Measurements from ENCODE around the gene LBR.
A peak's percentile ranks its signal among the peaks of the same experiment; 100 is the strongest.

The LBR gene

DNA sequence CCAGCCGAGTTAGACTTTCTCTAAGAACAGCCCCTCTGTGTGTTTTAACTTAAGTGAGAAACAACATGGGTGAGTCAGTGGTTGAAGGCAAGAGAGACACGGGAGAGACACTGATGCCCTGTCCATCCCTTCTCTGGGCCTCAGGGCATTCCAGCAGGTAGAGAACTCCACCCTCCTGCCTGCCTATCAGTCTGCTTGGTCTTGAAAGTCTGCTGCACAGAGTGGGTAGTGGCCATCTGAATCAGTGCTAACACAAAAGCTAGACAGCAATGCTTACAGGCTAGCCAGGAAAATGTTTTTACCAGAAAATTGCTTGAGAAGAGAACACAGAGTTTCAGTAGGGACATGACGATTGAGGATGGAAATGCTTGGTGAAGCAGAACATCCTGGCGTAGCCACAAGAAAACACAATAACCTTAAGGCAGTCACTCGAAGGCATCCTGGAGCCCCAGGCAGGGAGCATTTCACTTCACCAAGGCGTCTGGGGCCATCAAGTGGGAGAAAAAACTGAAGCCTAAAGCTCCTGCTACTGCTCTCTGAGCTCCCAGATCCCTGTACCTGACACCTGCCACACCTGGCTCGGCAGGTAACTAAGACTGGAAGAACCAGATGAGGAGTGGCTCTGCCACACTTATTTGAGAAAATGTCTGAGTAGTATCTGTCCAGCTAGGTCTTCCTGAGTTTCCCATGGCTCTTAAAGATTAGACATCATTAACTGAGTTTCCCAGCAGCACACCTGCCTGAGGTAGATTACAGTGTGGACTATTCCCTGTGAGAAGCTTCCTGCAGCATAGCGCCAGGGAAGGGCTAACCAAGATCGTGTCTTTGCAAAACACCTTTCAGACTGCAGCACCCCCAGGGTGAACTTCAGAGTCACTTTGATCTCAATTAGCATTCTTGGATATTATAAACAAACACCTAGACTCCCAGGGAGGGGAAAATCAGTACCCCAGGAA is 18.1 kb upstream of the LBR start:
- DNase-seq (ENCODE audit: low read depth), result no peak

DNA sequence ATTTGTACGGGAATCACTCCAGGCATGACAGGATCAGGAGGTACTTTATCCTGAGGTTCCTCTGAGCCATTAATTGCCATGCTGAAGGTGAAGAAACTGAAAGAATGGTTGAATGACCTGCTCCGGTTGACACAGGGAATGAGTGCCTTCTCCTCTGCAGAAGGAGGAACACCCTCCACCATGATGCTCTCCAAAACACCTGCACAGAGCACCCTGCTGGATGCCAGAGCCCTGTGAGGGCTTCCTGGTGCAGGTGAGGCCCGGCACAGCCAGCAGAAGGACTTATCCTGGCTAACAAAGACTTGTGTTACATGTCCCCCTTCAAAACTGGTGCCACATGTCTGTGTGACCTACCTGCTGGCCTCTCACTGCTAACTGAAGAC is 14.3 kb upstream of the LBR start:
- DNase-seq (ENCODE audit: low read depth), result no peak

DNA sequence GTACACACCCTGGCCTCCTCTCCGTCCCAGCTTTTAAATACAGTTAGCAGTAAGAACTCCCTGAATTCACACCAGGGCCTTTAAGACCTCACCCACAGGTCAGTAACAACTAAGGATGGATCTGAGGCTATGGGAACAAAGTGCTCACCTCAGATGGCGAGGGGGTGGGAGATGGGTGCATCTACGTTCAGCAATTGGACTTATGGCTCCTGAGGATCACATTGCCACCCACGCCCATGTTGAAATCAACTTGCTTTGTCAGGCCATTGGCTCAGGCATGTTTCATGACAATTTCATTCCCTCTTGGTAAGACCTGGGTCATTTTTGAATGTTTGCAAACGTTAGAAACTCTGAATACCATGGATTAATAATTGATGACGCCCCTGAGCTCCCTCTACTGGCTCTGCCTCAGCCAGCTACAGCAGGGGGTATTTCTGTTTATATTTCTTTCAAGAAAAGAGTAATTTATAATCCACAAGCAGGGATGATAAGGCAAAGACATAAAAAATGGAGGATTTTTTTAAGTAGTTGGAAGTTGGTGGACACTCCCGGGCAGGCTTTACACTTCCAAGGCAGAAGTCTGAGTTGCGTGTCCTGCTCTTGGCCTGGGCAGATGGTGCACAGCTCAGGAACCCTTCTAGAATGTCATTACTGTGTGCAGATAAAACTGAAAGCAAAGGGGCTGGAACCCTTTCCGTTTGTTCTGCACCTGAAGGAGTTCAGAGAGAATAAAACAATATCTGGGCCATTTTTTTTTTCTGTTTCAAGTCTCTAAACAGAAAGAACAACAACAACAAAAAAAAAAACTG is 13.7 kb upstream of the LBR start:
- no peak for DNase-seq (ENCODE audit: low read depth)

DNA sequence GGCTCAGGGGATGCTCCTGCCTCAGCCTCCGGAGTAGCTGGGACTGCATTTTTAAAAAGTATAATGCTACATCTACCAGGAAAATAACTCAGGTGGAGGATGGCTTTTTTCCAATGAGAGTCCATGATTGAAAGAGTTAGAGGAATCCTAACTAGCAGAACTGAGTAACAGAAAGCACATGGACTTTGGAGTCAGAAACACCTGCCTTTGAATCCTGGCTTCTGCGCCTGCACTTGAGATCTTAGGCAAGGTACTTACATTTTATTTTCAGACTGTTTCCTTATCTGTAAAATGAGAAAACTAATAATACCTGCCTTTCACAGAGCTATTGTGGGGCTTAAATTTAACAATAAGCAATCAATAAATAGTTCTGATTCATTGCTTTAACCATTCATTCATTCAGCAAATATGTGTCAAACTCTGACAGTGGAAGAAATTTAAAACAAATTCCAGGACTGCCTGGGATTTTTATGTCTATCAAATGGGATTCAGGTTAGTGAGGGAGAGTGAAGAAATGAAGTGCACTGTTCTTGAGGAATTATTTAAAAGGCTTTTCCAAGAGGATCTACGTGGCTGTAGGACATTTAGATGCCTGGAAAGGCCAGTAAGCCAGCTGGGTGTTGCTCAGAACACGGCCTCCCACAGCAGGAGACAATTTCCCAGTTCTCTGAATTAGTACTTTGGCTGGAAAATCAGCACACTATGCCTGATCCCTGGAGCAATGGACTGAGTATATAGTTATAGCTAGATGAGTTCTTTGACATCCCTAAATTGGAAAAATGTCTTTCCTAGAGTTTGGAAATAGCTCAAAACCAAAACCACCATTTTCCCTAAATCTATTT is 12.8 kb upstream of the LBR start:
- no peak for DNase-seq (ENCODE audit: low read depth)

DNA sequence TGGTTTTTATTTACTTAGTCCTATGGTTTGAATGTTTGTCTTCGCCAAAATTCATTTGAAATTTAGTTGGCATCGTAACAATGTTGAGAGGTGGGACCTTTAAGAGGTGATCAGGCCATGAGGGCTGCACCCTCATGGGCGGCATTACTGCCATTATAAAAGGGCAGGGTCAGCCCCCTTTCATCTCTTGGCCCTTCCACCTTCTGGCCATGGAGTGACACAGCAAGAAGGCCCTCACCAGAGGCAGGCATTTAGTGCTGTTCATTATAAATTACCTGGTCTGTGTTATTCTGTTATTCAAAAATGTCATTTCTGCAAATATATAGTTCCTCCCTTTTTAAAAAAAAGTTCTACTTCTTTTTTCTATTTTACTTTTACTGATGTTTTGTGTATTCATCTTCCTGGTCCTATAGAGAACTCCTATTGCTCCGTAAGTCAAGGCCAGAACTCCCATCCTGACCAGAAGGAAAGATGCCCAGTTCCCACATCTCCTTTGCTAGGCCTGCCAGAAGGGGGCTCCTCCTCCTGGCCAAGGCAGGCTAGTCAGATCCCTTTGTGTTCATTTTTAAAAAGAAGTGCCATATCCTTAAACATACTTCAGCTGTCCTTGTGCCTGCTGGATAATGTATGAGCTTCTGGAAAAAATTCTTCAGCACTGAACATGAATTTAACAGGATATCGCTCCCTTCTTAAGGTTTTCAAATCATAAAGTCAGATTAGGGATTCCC is 10.0 kb upstream of the LBR start:
- DNase-seq (ENCODE audit: low read depth), result no peak

DNA sequence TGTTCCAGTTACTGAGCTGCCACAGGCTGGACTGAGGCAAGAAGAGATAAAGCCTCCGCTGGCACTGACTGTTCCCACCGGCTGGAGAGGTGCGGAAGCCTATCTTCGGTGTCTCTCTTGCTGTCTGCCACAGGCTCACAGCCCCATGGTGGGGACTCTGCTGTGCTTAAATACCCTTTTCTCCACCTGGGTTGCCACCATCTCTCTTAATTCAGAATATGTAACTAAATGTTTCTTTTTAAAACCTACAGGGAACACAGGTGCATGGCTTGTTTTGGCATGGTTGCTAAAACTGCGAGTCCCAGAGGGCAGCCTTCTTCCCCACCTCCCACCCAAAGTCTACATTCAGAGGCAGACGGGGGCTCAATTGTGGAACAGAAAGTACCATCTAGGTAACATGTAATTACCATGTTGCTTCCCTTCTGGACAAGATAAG is 8.1 kb upstream of the LBR start:
- no peak for DNase-seq (ENCODE audit: low read depth)

DNA sequence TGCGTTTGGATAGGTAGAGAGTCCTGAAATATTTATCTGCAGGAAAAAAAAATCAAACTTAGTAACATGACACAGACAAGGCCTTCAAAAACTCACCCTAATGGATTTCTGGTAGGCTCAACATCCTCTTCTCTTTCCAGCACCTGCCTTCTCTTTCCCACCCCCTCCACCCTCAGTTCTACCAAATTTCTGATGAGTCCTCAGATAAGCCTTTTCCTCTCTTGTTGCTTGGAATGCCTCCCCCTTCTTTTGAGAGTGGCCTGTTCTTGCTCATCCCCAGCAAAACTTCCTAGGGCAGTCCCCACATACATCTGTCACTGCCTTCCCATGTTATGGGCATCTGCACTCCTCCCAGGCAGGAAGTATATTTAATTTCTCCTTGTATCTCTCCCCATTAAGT is 7.6 kb upstream of the LBR start:
- DNase-seq (ENCODE audit: low read depth), result no peak

DNA sequence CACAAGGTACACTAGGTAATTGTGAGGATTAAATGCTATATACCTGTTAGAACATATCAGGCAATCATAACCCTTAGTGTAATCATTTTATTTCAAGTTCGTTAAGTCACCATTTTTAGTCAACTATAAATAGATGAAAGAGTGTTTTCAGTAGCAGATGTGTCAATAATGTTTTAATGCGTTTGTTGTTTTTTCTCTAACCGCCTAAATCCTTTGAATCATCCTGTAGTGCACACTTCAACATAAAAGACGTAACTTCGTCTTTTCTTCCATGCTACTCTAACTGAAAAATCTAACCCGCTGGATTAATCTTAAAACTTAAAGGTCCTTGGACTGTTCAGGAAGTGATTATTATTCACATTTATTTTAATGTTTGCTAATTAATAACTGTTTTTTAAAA is 7.2 kb upstream of the LBR start:
- DNase-seq (ENCODE audit: low read depth), result no peak

DNA sequence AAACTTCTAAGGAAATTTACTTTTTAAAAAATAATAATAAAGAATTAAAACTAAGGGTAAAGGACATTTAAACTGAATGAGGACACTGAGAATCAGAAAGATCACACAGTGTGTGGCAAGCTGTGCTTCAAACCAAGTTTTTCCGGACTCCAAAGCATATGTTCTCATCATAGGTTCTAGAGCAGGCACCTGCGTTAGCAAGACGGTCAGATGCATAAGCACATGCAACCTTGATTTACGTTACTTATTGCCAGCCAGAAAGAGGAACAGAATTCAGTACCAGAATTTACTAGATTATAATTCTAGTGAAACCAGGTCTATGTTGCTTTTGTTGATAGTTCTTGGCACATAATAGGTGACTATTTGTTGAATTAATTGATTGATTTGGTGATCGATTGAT is 6.2 kb upstream of the LBR start:
- no peak for DNase-seq (ENCODE audit: low read depth)

DNA sequence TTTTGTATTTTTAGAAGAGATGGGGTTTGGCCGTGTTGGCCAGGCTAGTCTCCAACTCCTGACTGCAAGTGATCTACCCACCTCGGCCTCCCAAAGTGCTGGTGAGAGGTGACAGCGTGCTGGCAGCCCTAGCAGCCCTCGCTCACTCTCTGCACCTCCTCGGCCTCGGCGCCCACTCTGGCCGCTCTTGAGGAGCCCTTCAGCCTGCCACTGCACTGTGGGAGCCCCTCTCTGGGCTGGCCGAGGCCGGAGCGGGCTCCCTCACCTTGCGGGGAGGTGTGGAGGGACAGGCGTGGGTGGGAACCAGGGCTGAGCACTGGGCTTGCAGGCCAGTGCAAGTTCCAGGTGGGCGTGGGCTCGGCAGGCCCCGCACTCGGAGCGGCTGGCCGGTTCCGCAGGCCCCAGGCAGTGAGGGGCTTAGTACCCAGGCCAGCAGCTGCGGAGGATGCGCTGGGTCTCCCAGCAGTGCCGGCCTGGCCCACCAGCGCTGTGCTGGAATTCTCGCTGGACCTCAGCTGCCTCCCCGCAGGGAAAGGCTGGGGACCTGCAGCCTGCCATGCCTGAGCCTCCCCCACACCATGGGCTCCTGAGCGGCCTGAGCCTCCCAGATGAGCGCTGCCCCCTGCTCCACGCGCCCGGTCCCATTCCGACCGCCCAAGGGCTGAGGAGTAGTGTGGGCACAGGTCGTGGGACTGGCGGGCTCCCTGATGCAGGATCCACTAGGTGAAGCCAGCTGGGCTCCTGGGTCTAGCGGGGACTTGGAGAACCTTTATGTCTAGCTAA is 3.4 kb upstream of the LBR start:
- DNase-seq (ENCODE audit: low read depth), result no peak

DNA sequence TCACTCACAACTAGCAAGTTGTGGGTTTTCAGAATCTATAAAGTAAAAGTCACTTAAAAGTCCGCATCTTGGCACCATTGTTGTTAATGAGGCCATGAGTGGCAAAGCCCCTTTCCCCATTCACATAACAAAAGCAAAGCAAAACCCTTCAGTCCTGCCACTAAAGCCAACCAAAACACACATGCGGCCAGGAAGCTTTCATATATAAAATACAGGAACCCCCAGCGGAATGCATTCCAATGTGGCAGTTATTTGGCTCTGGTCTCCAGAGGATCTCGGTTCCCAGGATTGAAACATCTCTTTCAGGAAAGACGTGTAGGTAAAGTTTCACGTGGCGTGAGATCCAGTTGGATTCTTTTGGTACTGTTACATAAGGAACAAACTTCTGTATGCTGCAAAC is 2.5 kb upstream of the LBR start:
- DNase-seq (ENCODE audit: low read depth), result no peak

DNA sequence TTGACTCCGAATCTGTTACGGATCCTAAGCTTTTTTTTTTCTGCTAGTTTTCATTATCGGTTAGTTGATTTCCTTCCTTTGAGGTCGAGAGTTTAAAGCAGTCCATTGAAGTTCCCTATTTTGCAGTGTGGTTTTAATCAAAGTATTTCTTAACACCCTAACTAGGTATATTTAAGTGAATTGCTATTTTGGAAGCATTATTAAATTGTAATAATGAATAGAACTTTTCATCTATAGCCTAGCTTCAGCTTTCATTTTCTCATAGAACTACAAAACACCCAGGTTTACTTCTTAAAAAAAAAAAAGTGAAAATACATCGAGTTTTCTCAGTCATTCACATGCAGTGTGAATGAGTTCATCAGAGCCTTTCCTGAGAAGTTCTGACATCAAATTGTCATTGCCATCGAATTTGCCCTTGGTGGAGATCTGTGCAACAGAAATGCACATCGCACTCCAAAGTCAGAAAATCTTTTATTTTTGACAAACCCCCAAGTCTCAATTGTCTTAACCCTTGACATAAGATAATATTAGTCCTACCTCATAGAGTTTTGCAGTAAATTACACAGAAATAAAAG is 1.1 kb upstream of the LBR start:
- DNase-seq (ENCODE audit: low read depth), result no peak

DNA sequence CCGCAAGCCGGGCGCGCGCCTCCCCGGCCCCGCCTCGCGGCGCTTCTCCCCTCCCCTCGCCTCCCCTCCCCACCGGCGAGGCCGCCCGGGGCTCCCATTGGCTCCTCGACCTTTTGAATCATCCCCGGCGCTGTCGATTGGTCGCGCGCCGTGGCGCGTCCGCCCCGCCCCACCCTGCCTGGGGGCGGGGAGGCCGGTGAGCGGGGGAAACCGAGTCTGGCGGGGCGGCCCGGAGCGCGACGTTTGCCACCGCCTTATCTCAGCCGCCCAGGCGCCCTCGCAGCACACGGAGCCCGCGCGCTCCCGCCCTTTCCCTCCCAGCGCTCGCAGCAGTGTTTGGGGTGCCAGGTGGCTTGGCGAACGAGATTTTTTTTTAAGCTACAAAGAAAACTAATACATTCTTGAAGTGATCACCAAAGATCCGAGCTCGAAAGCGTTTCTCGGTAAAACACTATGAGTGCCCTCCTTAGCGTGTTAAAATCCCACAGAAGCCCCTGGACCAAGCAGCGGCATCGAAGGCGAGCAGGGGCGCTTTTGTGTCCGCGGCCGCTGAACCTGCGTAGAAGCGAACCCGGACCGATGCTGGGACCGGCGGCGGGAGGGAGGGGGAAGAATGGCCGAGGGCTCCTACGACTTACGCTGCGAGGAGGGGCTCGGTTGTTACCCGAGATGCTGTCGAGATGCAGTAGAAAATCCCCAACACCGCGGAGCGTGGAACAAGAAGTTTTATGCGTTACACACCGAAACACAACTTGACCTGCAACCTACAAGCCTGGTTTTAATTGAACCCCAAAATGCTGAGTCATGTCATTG is 436 bp upstream of the LBR start:
- peak; percentile 90 for DNase-seq (ENCODE audit: low read depth)

DNA sequence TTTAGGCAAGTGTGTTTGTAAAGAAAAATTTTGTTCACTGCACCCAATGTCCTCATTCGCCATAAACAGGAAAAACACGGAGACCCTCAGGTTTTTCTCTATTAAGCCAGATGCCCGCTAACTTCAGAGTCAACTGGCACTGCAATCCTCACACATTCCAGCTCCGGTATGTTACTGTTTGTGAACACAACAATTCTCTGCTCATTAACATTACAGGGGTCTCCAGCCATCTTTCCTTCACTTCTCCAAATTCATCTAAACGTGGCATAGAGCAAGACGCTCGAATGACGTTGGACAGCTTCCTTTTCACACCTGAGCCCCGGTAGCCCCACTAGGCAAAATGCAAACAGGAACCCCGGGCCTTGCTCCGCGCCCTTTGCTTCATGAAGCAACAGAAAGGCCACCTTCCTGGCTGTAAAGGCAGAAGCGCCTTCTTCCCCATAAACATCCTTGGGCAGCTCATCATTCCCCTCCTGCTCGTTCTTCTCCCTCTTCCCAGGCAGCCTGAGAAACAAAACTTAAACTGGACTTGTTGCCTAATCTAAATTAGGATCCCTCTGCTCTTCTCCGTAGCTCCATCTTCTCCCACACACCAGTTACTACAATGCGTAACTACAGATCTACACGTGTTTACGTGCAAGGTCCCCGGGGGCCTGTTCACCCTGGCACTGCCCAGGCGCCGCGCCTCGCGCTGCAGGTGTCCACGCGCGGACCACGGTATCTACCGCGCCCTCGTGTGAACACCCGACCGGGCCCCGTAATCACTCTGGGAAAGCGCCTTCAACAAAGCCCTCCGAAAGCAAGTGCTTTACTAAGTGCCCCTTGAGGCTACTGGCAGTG is 1.2 kb downstream of the LBR start:
- DNase-seq (ENCODE audit: low read depth), result no peak

DNA sequence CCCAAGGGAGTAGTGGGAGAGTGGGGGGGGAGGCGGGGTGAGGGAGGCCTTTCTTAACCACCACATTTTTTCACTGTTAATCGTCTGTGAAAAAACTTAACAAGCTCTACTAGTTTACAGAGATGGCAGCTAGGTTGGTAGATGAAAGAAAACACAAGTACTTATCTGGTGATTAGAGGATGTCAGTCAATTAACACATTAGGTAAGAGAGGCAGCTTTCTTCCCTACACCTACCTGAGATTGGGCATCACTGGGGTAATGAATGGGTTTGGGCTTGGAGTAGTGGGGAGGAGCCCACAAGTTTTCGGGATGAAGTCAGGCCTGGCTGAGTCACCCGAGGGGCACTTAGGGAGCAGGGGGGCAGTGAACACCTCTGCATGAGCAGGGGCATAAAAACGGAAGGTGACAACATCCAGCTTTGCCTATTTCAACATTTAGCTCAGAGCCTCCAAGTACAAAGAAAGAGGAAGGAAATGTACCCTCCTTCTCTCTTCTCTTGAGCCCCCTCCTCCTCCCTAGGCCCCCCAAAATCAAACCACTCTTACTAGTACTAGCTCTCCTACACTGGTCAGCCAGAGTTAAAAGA is 2.5 kb downstream of the LBR start:
- no peak for DNase-seq (ENCODE audit: low read depth)

DNA sequence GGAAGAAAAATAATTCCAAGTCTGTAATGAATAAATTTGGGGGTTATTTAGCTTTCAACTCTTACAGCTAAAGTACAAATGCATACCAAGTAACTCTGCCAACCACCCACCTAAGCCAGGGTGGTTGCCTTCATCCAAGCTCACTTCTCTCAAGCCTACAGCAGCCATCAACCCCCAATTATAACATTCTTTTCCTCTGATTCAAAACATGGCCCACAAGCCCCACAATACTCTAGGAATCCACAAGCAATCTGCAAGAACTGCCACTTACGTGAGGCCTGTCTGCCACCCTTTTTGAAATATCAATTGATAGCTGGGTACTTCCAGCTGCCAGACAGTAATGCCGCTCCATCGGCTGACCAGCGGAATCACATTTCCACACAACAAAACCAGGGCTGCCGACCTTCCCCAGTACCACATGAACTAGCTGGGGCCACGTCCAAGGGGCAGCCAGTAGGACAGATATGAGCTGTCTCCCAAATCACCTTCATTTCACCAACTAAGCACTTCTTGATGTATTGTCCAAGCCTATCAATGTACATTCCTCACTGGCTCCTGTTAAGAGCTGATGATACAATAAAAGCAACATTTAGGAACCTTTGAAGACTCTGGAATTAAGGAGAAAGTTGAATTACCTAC is 3.2 kb downstream of the LBR start:
- no peak for DNase-seq (ENCODE audit: low read depth)

DNA sequence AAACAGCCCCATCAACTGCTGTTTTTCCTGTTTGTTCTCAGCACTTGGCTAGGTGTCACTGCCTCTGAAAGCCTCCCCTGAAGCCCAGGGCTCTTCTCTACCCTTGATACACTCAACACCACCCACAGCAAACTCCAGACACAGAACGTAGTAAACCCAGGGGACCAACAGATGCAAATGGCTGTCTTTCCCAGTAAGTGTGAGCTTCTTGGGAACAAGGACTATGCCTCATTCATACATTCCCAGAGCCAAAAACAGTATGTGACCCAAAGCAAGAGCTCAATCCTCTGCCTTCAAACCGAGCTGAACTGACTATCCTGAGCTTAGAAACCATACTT is 4.4 kb downstream of the LBR start:
- no peak for DNase-seq (ENCODE audit: low read depth)

All from activated T-cell treated with anti-CD3 and anti-CD28 coated beads for 24 hours (primary cell).